Activated CD4-positive, alpha-beta T cell treated with anti-CD3 and anti-CD28 coated beads, Interleukin-2, Interleukin-6, amounts not matched to agents 100 ng/mL and 50 ng/mL, durations not matched to agents 16 hours and 8 hours (primary cell): Measurements from ENCODE around the gene PMF1.
A peak's percentile ranks its signal among the peaks of the same experiment; 100 is the strongest.
"Not testable (repeated sequence)": the region's sequence is repeated elsewhere in the genome, so short reads cannot be mapped to it uniquely, and the experiment has no call there.

Experiments used
- DNase-seq: peaks from one replicate; pipeline ENCODE4 v3.0.0-alpha.2; 2020

The PMF1 gene

GRCh38 chr1:156196445-156196844, 16.4 kb upstream of the PMF1 start:
- DNase-seq = no peak

- peak; percentile 62 for DNase-seq
These were observed 13.9 kb upstream of the PMF1 start for GRCh38 chr1:156198831-156199349.

GRCh38 chr1:156200044-156200443, 12.8 kb upstream of the PMF1 start:
- peak; percentile 41 for DNase-seq

GRCh38 chr1:156203331-156203730, 9.5 kb upstream of the PMF1 start:
- DNase-seq = no peak

- DNase-seq = no peak
These were observed 8.1 kb upstream of the PMF1 start for GRCh38 chr1:156204686-156205085.

GRCh38 chr1:156211243-156211642, 1.6 kb upstream of the PMF1 start:
- DNase-seq = no peak

- no peak for DNase-seq
These were observed 677 bp upstream of the PMF1 start for GRCh38 chr1:156212130-156212529.

- DNase-seq = no peak
These were observed 798 bp downstream of the PMF1 start for GRCh38 chr1:156213644-156213966.

- DNase-seq = peak; percentile 83
These were observed 1.4 kb downstream of the PMF1 start for GRCh38 chr1:156214024-156214748.

- not testable (repeated sequence) for DNase-seq
These were observed 3.7 kb downstream of the PMF1 start for GRCh38 chr1:156216361-156217086.

- peak; percentile 91 for DNase-seq
These were observed 5.1 kb downstream of the PMF1 start for GRCh38 chr1:156217871-156218270.

GRCh38 chr1:156220226-156220625, 7.4 kb downstream of the PMF1 start:
- DNase-seq = no peak

GRCh38 chr1:156221986-156222692, 9.3 kb downstream of the PMF1 start:
- DNase-seq = peak; percentile 42

- DNase-seq = no peak
These were observed 12.8 kb downstream of the PMF1 start for GRCh38 chr1:156225677-156226014.

- peak; percentile 84 for DNase-seq
These were observed 13.3 kb downstream of the PMF1 start for GRCh38 chr1:156226116-156226538.

- no peak for DNase-seq
These were observed 14.0 kb downstream of the PMF1 start for GRCh38 chr1:156226782-156227181.

GRCh38 chr1:156228501-156228900, 15.7 kb downstream of the PMF1 start:
- no peak for DNase-seq

- no peak for DNase-seq
These were observed 17.1 kb downstream of the PMF1 start for GRCh38 chr1:156229809-156230472.

- DNase-seq = no peak
These were observed 17.6 kb downstream of the PMF1 start for GRCh38 chr1:156230473-156230837.

GRCh38 chr1:156232201-156232894, 19.5 kb downstream of the PMF1 start:
- DNase-seq = no peak

- DNase-seq = no peak
These were observed 20.8 kb downstream of the PMF1 start for GRCh38 chr1:156233426-156234127.

GRCh38 chr1:156236164-156236563, 23.4 kb downstream of the PMF1 start:
- no peak for DNase-seq
